IMR-90 (cell line): ENCODE measurements around the gene DCAKD. TPM values are rescaled to one million over a fixed set of nuclear protein-coding genes. Genes with fewer than 3 reads are reported as not detected.

Experiments
- ATAC-seq: fragments of 200-7000 bp; cut with Tn5 transposase; 2 replicates; pipeline ENCODE4 v1.9.1; 2020; ENCODE audit warnings: low read depth, mild to moderate bottlenecking, moderate library complexity
- BruUV-seq: library from RNA; stranded (reverse); fragments of 400-500 nt; replicated peaks from 2 replicates; lab custom pipeline; 2021; lab: Mats Ljungman, UMichigan
- CTCF ChIA-PET: fragments of 300-600 bp; formaldehyde crosslinking; extraction: SDS; loops from one replicate; lab custom pipeline; 2021; ENCODE audit warnings: antibody characterized with exemption; lab: Yijun Ruan, JAX
- POLR2A ChIA-PET: fragments of 300-600 bp; sonication (Branson Sonifier 250); formaldehyde crosslinking; loops from one replicate; lab custom pipeline; 2022; ENCODE audit warnings: antibody characterized with exemption; ENCODE audit not compliant: unreplicated experiment; lab: Charles Lee
- DNase-seq: peaks from one replicate; pipeline ENCODE4 v3.0.0; 2013
- H2AFZ ChIP-seq: replicated peaks from 2 replicates; pipeline ENCODE3; 2013; ENCODE audit warnings: low read length, mild to moderate bottlenecking; ENCODE audit not compliant: poor library complexity
- H2AK5ac ChIP-seq: 2 replicates; pipeline ENCODE4 v1.6.1; 2013; ENCODE audit warnings: low read depth, low read length, inconsistent platforms
- H2AK9ac ChIP-seq: replicated peaks from 2 replicates; pipeline ENCODE3; 2013; ENCODE audit warnings: mild to moderate bottlenecking, low read depth, low read length, moderate library complexity; ENCODE audit not compliant: poor library complexity
- H2BK120ac ChIP-seq: 2 replicates; pipeline ENCODE4 v1.6.1; 2013; ENCODE audit warnings: low read depth, low read length, inconsistent platforms
- H2BK15ac ChIP-seq: 3 replicates; pipeline ENCODE4 v1.6.1; 2013; ENCODE audit warnings: low read depth, low read length, inconsistent platforms
- H2BK20ac ChIP-seq: 2 replicates; pipeline ENCODE4 v1.6.1; 2013; ENCODE audit warnings: low read depth, mild to moderate bottlenecking, inconsistent platforms, low read length, moderate library complexity
- H2BK5ac ChIP-seq: 2 replicates; pipeline ENCODE4 v1.6.1; 2013; ENCODE audit warnings: mild to moderate bottlenecking, low read depth, low read length, inconsistent platforms; ENCODE audit not compliant: poor library complexity, severe bottlenecking
- H3K14ac ChIP-seq: replicated peaks from 2 replicates; pipeline ENCODE4 v1.6.1; 2013; ENCODE audit warnings: low read depth, low read length, inconsistent platforms
- H3K18ac ChIP-seq: 2 replicates; pipeline ENCODE4 v1.6.1; 2013; ENCODE audit warnings: low read depth, low read length, control low read depth
- H3K23ac ChIP-seq: 2 replicates; pipeline ENCODE4 v1.6.1; 2013; ENCODE audit warnings: low read depth, low read length, inconsistent platforms
- H3K27ac ChIP-seq: 2 replicates; pipeline ENCODE4 v1.5.1; 2013; ENCODE audit warnings: mild to moderate bottlenecking, control low read depth, low read length; ENCODE audit not compliant: insufficient read depth
- H3K27me3 ChIP-seq: 2 replicates; pipeline ENCODE4 v1.6.1; 2013; ENCODE audit warnings: low read length; ENCODE audit not compliant: control insufficient read depth, insufficient read depth
- H3K36me3 ChIP-seq: 2 replicates; pipeline ENCODE4 v1.6.1; 2013; ENCODE audit warnings: low read length, mixed read lengths; ENCODE audit not compliant: control insufficient read depth, insufficient read depth
- H3K4ac ChIP-seq: 2 replicates; pipeline ENCODE4 v1.6.1; 2013; ENCODE audit warnings: low read depth, low read length, inconsistent platforms
- H3K4me1 ChIP-seq: 2 replicates; pipeline ENCODE4 v1.6.1; 2013; ENCODE audit warnings: low read length, mixed read lengths; ENCODE audit not compliant: control insufficient read depth, insufficient read depth
- H3K4me2 ChIP-seq: 2 replicates; pipeline ENCODE4 v1.6.1; 2013; ENCODE audit warnings: low read depth, mild to moderate bottlenecking, control low read depth, low read length, moderate library complexity
- H3K4me3 ChIP-seq: 2 replicates; pipeline ENCODE4 v1.5.1; 2013; ENCODE audit warnings: low read depth, mild to moderate bottlenecking, control low read depth, low read length, moderate library complexity; ENCODE audit not compliant: insufficient read depth
- H3K56ac ChIP-seq: 2 replicates; pipeline ENCODE4 v1.6.1; 2013; ENCODE audit warnings: low read length, inconsistent platforms; ENCODE audit not compliant: insufficient read depth; ENCODE audit errors: extremely low read depth
- H3K79me1 ChIP-seq, 2 experiments: 2 replicates each; pipeline ENCODE4 v1.6.1; 2013; ENCODE audit warnings: low read length in 2 of 2, inconsistent platforms in 1 of 2, low read depth in 1 of 2
- H3K9ac ChIP-seq: 2 replicates; pipeline ENCODE4 v1.6.1; 2013; ENCODE audit warnings: low read depth, low read length, control low read depth
- H3K9me1 ChIP-seq: 2 replicates; pipeline ENCODE4 v1.6.1; 2013; ENCODE audit warnings: low read length, inconsistent platforms; ENCODE audit not compliant: insufficient read depth
- H3K9me3 ChIP-seq: 2 replicates; pipeline ENCODE4 v1.6.1; 2013; ENCODE audit warnings: low read length; ENCODE audit not compliant: control insufficient read depth, insufficient read depth
- H4K20me1 ChIP-seq: 2 replicates; pipeline ENCODE4 v1.6.1; 2013; ENCODE audit warnings: low read length, inconsistent platforms; ENCODE audit not compliant: insufficient read depth
- H4K5ac ChIP-seq: 2 replicates; pipeline ENCODE4 v1.6.1; 2013; ENCODE audit warnings: mild to moderate bottlenecking, low read depth, low read length, control low read depth
- H4K8ac ChIP-seq, 2 experiments: 2 replicates each; pipeline ENCODE4 v1.6.1; 2013; ENCODE audit warnings: low read depth in 2 of 2, low read length in 2 of 2, control low read depth in 1 of 2, inconsistent platforms in 1 of 2
- H4K91ac ChIP-seq: 2 replicates; pipeline ENCODE4 v1.6.1; 2013; ENCODE audit warnings: low read depth, low read length, inconsistent platforms; ENCODE audit not compliant: insufficient read depth
- CEBPB ChIP-seq: IDR thresholded peaks from 2 replicates; pipeline ENCODE4 v1.6.1; 2012; ENCODE audit warnings: low read depth, low read length, improper control_type of control experiment
- CHD1 ChIP-seq: IDR thresholded peaks from 2 replicates; pipeline ENCODE4 v1.6.1; 2012; ENCODE audit warnings: low read depth, low read length, improper control_type of control experiment
- CTCF ChIP-seq: conservative IDR thresholded peaks from 2 replicates; pipeline ENCODE4 v1.5.1; 2012; ENCODE audit warnings: mild to moderate bottlenecking, low read depth, low read length, improper control_type of control experiment
- ELK1 ChIP-seq: fragments of 150-350 bp; IDR thresholded peaks from 2 replicates; pipeline ENCODE4 v1.6.1; 2016; ENCODE audit warnings: low read depth, mild to moderate bottlenecking, low read length, moderate library complexity, borderline replicate concordance
- FOS ChIP-seq: fragments of 150-350 bp; IDR thresholded peaks from 2 replicates; pipeline ENCODE4 v1.6.1; 2016; ENCODE audit warnings: low read depth, low read length
- MAFK ChIP-seq: IDR thresholded peaks from 2 replicates; pipeline ENCODE4 v1.6.1; 2012; ENCODE audit warnings: low read depth, low read length, improper control_type of control experiment
- MAZ ChIP-seq: IDR thresholded peaks from 2 replicates; pipeline ENCODE4 v1.6.1; 2012; ENCODE audit warnings: low read depth, mild to moderate bottlenecking, low read length, improper control_type of control experiment, moderate library complexity, borderline replicate concordance
- MXI1 ChIP-seq: IDR thresholded peaks from 2 replicates; pipeline ENCODE4 v1.6.1; 2012; ENCODE audit warnings: low read depth, mild to moderate bottlenecking, low read length, moderate library complexity, borderline replicate concordance
- NFE2L2 ChIP-seq: fragments of 150-350 bp; IDR thresholded peaks from 2 replicates; pipeline ENCODE4 v1.6.1; 2016; ENCODE audit warnings: low read depth, mild to moderate bottlenecking, low read length
- POLR2A ChIP-seq: IDR thresholded peaks from 2 replicates; pipeline ENCODE4 v1.6.1; 2012; ENCODE audit warnings: mild to moderate bottlenecking, low read depth, low read length
- RAD21 ChIP-seq: IDR thresholded peaks from 2 replicates; pipeline ENCODE4 v1.6.1; 2012; ENCODE audit warnings: low read length, improper control_type of control experiment
- RCOR1 ChIP-seq: IDR thresholded peaks from 2 replicates; pipeline ENCODE4 v1.6.1; 2012; ENCODE audit warnings: mild to moderate bottlenecking, low read length, improper control_type of control experiment; ENCODE audit not compliant: insufficient replicate concordance
- RFX5 ChIP-seq: IDR thresholded peaks from 2 replicates; pipeline ENCODE4 v1.8.0; 2012; ENCODE audit warnings: low read depth, mild to moderate bottlenecking, low read length, moderate library complexity
- SMC3 ChIP-seq: fragments of 150-350 bp; IDR thresholded peaks from 2 replicates; pipeline ENCODE4 v1.6.1; 2016; ENCODE audit warnings: low read depth, mild to moderate bottlenecking, antibody characterized with exemption, low read length, moderate library complexity
- USF2 ChIP-seq: fragments of 150-350 bp; IDR thresholded peaks from 2 replicates; pipeline ENCODE4 v1.6.1; 2017; ENCODE audit warnings: mild to moderate bottlenecking, antibody characterized with exemption, low read length, low read depth
- WGBS, 2 experiments: methylation state at CpG; one replicate each; pipeline versions ENCODE4 v1.1.5 to v1.1.7; 2013; ENCODE audit warnings: missing lambda C conversion rate in 2 of 2; ENCODE audit not compliant: insufficient read length in 1 of 2; ENCODE audit errors: extremely low coverage in 2 of 2; 5-methylcytosine and 5-hydroxymethylcytosine counted together
- dilution Hi-C: fragments of 300-500 bp; cut with HindIII; formaldehyde crosslinking; loops from one replicate; pipeline ENCODE4 v1.14.3; 2018; ENCODE audit warnings: low sequenced_read_pairs; ENCODE audit not compliant: unreplicated experiment
- in situ Hi-C: fragments of 300-500 bp; cut with MboI; formaldehyde crosslinking; loops from 3 replicates; pipeline ENCODE4 v1.14.3; 2019; ENCODE audit warnings: low sequenced_read_pairs, inconsistent platforms, mixed read lengths
- intact Hi-C: fragments of 100-400 bp; cut with micrococcal nuclease; formaldehyde crosslinking; loops from 2 replicates; pipeline ENCODE4 v1.10.0; 2022
- polyA plus RNA-seq, 3 experiments: library from polyadenylated mRNA; depleted of rRNA; stranded (reverse); fragments of >200 nt; gene quantifications; 2 replicates each; pipeline ENCODE4 v1.2.3, GENCODE V29; 2012; ENCODE audit warnings: low replicate concordance in 1 of 3
- total RNA-seq: library from RNA; depleted of rRNA; stranded (reverse); fragments of >200 nt; gene quantifications from 2 replicates; pipeline ENCODE4 v1.2.3, GENCODE V29; 2012

Gene DCAKD
- total and polyA plus RNA-seq, 2 of the 4 experiments (the other 2 are of a cell fraction) = 31.3 to 47.9 TPM

DNA sequence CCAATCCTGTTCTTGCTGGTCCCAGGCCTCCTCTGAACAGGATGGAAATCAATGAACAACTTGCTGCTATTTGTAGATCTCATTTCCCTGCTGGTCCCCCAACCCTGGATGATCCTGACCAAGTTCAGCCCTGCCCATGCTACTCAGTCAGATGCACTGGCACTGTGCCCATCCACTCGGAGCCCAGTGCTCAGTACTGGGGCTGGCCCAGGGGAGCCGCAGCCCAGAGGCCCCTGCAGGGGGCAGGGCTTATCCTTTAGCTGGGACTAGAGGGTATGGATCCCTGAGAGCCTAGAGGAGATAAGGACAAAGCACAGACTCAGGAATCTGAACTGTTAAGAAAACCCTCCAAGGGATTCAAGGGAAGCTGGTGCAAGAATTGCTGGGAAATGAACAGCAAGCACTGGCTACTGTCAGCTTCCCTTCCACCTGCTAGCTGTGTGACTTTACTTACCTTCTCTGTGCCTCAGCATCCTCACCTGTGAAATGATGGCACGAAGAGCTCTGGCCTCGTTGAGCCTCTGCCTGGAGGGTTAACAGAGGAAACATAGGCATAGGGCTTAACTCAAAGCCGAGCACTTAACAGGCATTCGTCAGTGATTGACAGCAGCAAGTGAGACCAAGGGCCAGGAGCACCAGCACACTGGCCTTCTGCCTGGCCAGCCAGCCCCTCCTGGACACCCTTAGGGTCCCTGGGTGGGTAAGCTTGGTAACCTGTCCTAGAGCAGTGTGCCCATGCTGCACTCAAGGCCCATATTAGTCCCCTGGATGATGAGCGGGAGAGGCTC is 53.5 kb downstream of the DCAKD start:
- Histone ChIP-seq H3K9ac (no peak overlapping the region), H3K9me3 (peaks cover 4% of the 10 kb centered on the region; the same call in 1 of the 2 replicates), H3K9me1 (no peaks in the 10 kb centered on the region), H3K23ac (no peak overlapping the region), H2AFZ (no peak overlapping the region), H3K4me1 (no peaks in the 10 kb centered on the region; the same call in 1 of the 2 replicates), H3K27ac (no peak overlapping the region), H3K14ac (no peak overlapping the region), H2BK20ac (no peak overlapping the region), H4K20me1 (no peaks in the 10 kb centered on the region), H3K79me1 (no peaks in the 10 kb centered on the region), H4K8ac (no peak overlapping the region), H2BK5ac (no peak overlapping the region), H3K4ac (no peak overlapping the region), H2BK120ac (no peak overlapping the region), H4K91ac (no peak overlapping the region), H3K56ac (no peak overlapping the region), H2BK15ac (no peak overlapping the region), H2AK5ac (no peak overlapping the region), H3K4me2 (no peak overlapping the region), H4K5ac (no peak overlapping the region), H3K27me3 (peaks cover 30% of the 10 kb centered on the region), H2AK9ac (no peak overlapping the region), H3K18ac (no peak overlapping the region), H3K36me3 (no peaks in the 10 kb centered on the region), H3K4me3 (no peak overlapping the region)
- peak; percentile 81 for ATAC-seq
- 61% methylated on average over 5 of the region's 7 CpGs; no CpG with 5 or more reads in 1 of the 2 experiments for WGBS, 2 experiments
- BruUV-seq = no TSS peak
- DNase-seq = peak; percentile 10
- dilution Hi-C loops = no loop called here
- POLR2A ChIA-PET = interaction anchor here (0.6 kb wide), 1 partner anchor 14 kb away, joined by 4 read pairs; no protein-coding TSS in a partner anchor
- CTCF ChIA-PET = no interaction called here
- in situ Hi-C loops = no loop called here
- intact Hi-C loops = no loop called here
- TF ChIP-seq RFX5 (no peak), SMC3 (no peak), CHD1 (no peak), CEBPB (no peak), RCOR1 (no peak), MXI1 (no peak), ELK1 (no peak), FOS (no peak), CTCF (no peak), USF2 (no peak), NFE2L2 (no peak), MAZ (no peak), MAFK (no peak), RAD21 (no peak), POLR2A (no peak)
